Esophagus muscularis mucosa (tissue), 4 donors: ENCODE measurements around the gene ACTN3. TPM values are rescaled to one million over a fixed set of nuclear protein-coding genes. Genes with fewer than 3 reads are reported as not detected.

ENCODE experiments used
- DNase-seq: peaks from one replicate; pipeline ENCODE4 v3.0.0-alpha.2; 2017; ENCODE audit errors: extremely low spot score
- H3K27ac ChIP-seq, 4 donors: fragments of 200-600 bp; sonication (generic); replicated peaks in 1 of 4; 1 replicate in 3 of 4; 2 replicates in 1 of 4; pipeline ENCODE4 v1.5.1; 2016 to 2019; ENCODE audit warnings: mild to moderate bottlenecking in 1 of 4
- H3K27me3 ChIP-seq, 4 donors: fragments of 200-600 bp; sonication (generic); one replicate each; pipeline versions ENCODE4 v1.5.1 to v1.6.0; 2016 to 2019
- H3K36me3 ChIP-seq, 4 donors: fragments of 200-600 bp; sonication (generic); one replicate each; pipeline ENCODE4 v1.5.1; 2016 to 2019
- H3K4me1 ChIP-seq, 4 donors: fragments of 200-600 bp; sonication (generic); one replicate each; pipeline ENCODE4 v1.5.1; 2016 to 2019
- H3K4me3 ChIP-seq, 4 donors: fragments of 200-600 bp; sonication (generic); 1 replicate in 2 of 4; 2 replicates in 2 of 4; pipeline ENCODE4 v1.5.1; 2016 to 2019; ENCODE audit warnings: mild to moderate bottlenecking in 4 of 4, moderate library complexity in 1 of 4
- H3K9me3 ChIP-seq, 4 donors: fragments of 200-600 bp; sonication (generic); 1 replicate in 3 of 4; 2 replicates in 1 of 4; pipeline ENCODE4 v1.5.1; 2016 to 2019
- CTCF ChIP-seq, 3 experiments: fragments of 200-600 bp in 2 of 3; fragments of 450-650 bp in 1 of 3; sonication (generic) in 2 of 3; IDR thresholded peaks; one replicate each; pipeline ENCODE4 v1.5.1; 2017 to 2019; ENCODE audit warnings: antibody characterized with exemption in 3 of 3, mild to moderate bottlenecking in 2 of 3, moderate library complexity in 1 of 3
- EP300 ChIP-seq: sonication (generic); formaldehyde crosslinking; IDR thresholded peaks from one replicate; pipeline ENCODE4 v1.6.1; 2017; ENCODE audit warnings: antibody characterized with exemption
- POLR2A ChIP-seq: fragments of 450-650 bp; IDR thresholded peaks from one replicate; pipeline ENCODE4 v1.6.1; 2017; ENCODE audit warnings: antibody characterized with exemption, moderate library complexity, mild to moderate bottlenecking, low read depth
- POLR2AphosphoS5 ChIP-seq, 2 donors: sonication (generic); formaldehyde crosslinking; IDR thresholded peaks; one replicate each; pipeline ENCODE4 v1.6.1; 2017; ENCODE audit warnings: antibody characterized with exemption in 2 of 2
- WGBS: methylation state at CpG from one replicate; pipeline ENCODE4 v1.1.5; 2018; 5-methylcytosine and 5-hydroxymethylcytosine counted together
- intact Hi-C: fragments of 100-400 bp; cut with DNase I; formaldehyde crosslinking; loops from one replicate; pipeline ENCODE4 v1.15.1; 2023
- total RNA-seq, 4 donors: library from RNA; depleted of rRNA; stranded (reverse); fragments of >200 nt; gene quantifications; one replicate each; pipeline versions ENCODE4 v1.1.0 to v1.2.1, GENCODE V29; 2016

ACTN3 gene
- total RNA-seq, 4 donors from 2014 or later, result not detected

DNA sequence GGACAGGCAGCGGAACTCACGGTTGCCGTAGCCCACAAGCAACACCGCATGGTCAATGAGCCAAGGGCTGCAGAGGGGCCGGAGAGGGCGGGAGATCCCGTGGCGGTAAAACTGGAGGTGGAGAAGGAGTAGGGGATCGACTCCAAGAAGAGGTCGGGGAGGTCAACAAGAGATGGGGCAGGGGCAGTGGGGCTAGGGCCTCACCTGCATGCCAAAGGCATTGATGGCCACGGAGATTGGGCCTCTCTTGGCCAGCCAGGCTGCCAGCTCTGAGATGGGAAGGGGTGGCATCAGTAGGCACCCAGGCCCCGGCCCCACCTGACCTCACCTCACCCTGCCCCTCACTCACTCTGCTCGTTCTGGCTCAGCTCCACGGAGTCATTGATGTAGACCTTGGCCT is 17.8 kb downstream of the ACTN3 start:
- H3K4me3 ChIP-seq, result no peak overlapping the region
- H3K27me3 ChIP-seq, result no peaks in the 10 kb centered on the region
- no peaks in the 10 kb centered on the region for H3K9me3 ChIP-seq
- no peak overlapping the region for H3K27ac ChIP-seq
- TF ChIP-seq POLR2A (no peak), CTCF (IDR thresholded peaks at IDR 0.05) (no peak), EP300 (no peak), POLR2AphosphoS5 (IDR thresholded peaks at IDR 0.05) (no peak)
- intact Hi-C loops, result loop anchor here (10.0 kb wide), 1 partner anchor 280 kb away; the partner anchor contains the start of gene RCE1
- no peak for DNase-seq
- H3K4me1 ChIP-seq, result peaks cover 10 to 25% (median 22%) of the 10 kb centered on the region in 4 donors
- peaks cover 5 to 40% (median 31%) of the 10 kb centered on the region in 4 donors for H3K36me3 ChIP-seq
- 86% methylated on average over 12 of the region's 14 CpGs for WGBS

- peaks cover 10 to 23% (median 21%) of the 10 kb centered on the region in 4 donors for H3K4me1 ChIP-seq
- H3K9me3 ChIP-seq, result no peaks in the 10 kb centered on the region
- DNase-seq, result peak; percentile 72
- intact Hi-C loops, result loop anchor here (10.0 kb wide), 1 partner anchor 280 kb away; the partner anchor contains the start of gene RCE1
- H3K27ac ChIP-seq, result no peak overlapping the region
- TF ChIP-seq POLR2A (no peak), CTCF (IDR thresholded peaks at IDR 0.05) (no peak)
- H3K4me3 ChIP-seq, result no peak overlapping the region
- H3K27me3 ChIP-seq, result no peaks in the 10 kb centered on the region
- H3K36me3 ChIP-seq, result peaks cover 5 to 40% (median 31%) of the 10 kb centered on the region in 4 donors
- WGBS, result 92% methylated on average over 4 of the region's 5 CpGs
Measured at GRCh38 chr11:66564984-66565383, 18.3 kb downstream of the ACTN3 start.

DNA sequence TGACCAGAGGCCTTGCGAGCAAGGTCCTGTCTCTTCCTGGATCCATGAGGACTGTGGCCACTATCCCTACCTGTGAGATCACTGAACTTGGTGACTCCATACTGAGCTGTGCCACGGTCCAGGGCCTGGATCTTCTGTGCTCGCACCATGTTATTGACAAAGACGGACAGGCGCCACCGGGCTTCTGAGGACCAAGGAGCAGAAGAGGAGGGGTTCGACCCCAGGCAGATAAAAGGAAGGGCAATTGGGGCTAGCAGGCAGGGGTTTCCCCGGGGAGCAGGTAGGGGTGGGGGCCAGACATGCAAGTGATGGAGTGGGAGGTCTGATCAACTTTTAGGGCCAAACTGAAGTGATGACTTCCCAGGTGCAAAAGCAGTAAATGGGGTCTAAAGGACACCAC is 19.5 kb downstream of the ACTN3 start:
- 93% methylated on average over 8 of the region's 8 CpGs for WGBS
- DNase-seq, result no peak
- Histone ChIP-seq H3K9me3 (no peaks in the 10 kb centered on the region), H3K36me3 (peaks cover 5 to 40% (median 31%) of the 10 kb centered on the region in 4 donors), H3K27me3 (no peaks in the 10 kb centered on the region), H3K4me1 (peaks cover 10 to 23% (median 21%) of the 10 kb centered on the region in 4 donors), H3K27ac (no peak overlapping the region), H3K4me3 (no peak overlapping the region)
- intact Hi-C loops, result loop anchor here (10.0 kb wide), 1 partner anchor 279 kb away; the partner anchor contains the start of gene RCE1
- TF ChIP-seq CTCF (IDR thresholded peaks at IDR 0.05) (no peak), POLR2A (no peak)

DNA sequence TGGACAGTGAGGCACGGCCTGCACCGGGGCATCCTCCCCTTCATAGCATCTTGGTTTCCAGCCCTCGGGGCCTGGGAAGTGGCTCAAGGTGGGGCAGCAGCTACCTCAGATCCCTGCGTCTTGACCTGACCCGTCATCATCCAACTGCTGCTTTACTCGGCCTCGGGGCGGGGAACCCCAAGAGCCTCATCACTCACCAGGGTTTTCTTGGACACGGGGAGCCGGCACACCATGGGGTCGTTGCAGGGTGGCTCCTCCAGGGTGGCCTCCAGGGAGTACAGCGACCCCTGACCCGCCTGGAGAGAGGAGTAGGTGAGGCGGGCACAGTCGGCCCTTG is 21.1 kb downstream of the ACTN3 start:
- no peak for DNase-seq
- peaks cover 5 to 37% (median 28%) of the 10 kb centered on the region in 4 donors for H3K36me3 ChIP-seq
- WGBS, result 35% methylated on average over 5 of the region's 15 CpGs
- intact Hi-C loops, result loop anchor here (10.0 kb wide), 1 partner anchor 277 kb away; the partner anchor contains the start of gene RCE1
- H3K4me1 ChIP-seq, result peaks cover 10 to 23% (median 21%) of the 10 kb centered on the region in 4 donors
- no peaks in the 10 kb centered on the region for H3K9me3 ChIP-seq
- no peak for TF ChIP-seq POLR2AphosphoS5 (IDR thresholded peaks at IDR 0.05)
- TF ChIP-seq EP300, result no peak
- no peak for TF ChIP-seq CTCF (IDR thresholded peaks at IDR 0.05)
- TF ChIP-seq POLR2A, result no peak
- peak overlapping the region; percentile 50 to 70 (median 67) for H3K27ac ChIP-seq
- peak overlapping the region; percentile 71 to 82 (median 77) for H3K4me3 ChIP-seq
- H3K27me3 ChIP-seq, result no peaks in the 10 kb centered on the region
